DND-41 (cell line): Measurements from ENCODE around the gene UBE2D3.

ENCODE experiments used
- CTCF ChIP-seq: IDR thresholded peaks from 2 replicates; pipeline ENCODE4 v1.5.1; 2012; ENCODE audit warnings: borderline replicate concordance, low read length, moderate library complexity, mild to moderate bottlenecking; ENCODE audit not compliant: poor library complexity, severe bottlenecking; ENCODE audit errors: extremely low read depth
- EZH2 ChIP-seq: IDR thresholded peaks from 3 replicates; pipeline ENCODE4 v1.6.1; 2012; ENCODE audit warnings: borderline replicate concordance, low read depth, mild to moderate bottlenecking, moderate library complexity, low read length, inconsistent platforms; ENCODE audit not compliant: severe bottlenecking

- TF ChIP-seq CTCF = no peak
- TF ChIP-seq EZH2 = no peak
Observed at GRCh38 chr4:102759831-102760644, 67.3 kb downstream of the UBE2D3 start.
